Heart left ventricle (tissue), 13 donors: ENCODE results near the gene SIAH3.

Source experiments
- CTCF ChIP-seq, 12 donors: fragments of 200-600 bp; sonication (generic) in 4 of 12; IDR thresholded peaks; one replicate each; pipeline versions ENCODE4 v1.5.0 to v1.8.0; 2018 to 2022; ENCODE audit warnings: antibody characterized with exemption in 12 of 12, mild to moderate bottlenecking in 5 of 12
- POLR2A ChIP-seq, 2 donors: fragments of 450-650 bp; IDR thresholded peaks; one replicate each; pipeline ENCODE4 v1.6.1; 2017; ENCODE audit warnings: antibody characterized with exemption in 2 of 2, mild to moderate bottlenecking in 2 of 2, moderate library complexity in 2 of 2
- donor health status: ischemic (EF 13 %, LVEDD 7.1; RV severe dilation, severe dysfunction).
- donor health status: DM: no; HTN: yes; CAD: no.
- donor health status: DM: no; HTN: no; CAD: no.
- donor health status: ischemic (EF 25% LVEDD 6.9; RV normal size, moderate dysfunction).
- donor health status: ischemic (EF 25% LVEDD 5.7; RV mildly dilated, moderate dysfunction).
- donor health status: ischemic (EF 35%, LVEDD 5.7; RV mildly dilated, moderate dysfunction).
- donor health status: nonischemic (EF 11% LVEDD 7.7; RV severe dilation, severe dysfunction).
- donor health status: DM: yes; HTN: yes; CAD: no.
- donor health status: PGD.
- donor health status: ischemic (EF 29% LVEDD 5.4; RV normal size, mild dysfunction).
- donor health status: nonischemic (EF 23%, LVEDD 6.1; RV moderate dilation, normal function).

- no peak for TF ChIP-seq CTCF (IDR thresholded peaks at IDR 0.05)
- TF ChIP-seq POLR2A (IDR thresholded peaks at IDR 0.05) = no peak
Measured at GRCh38 chr13:45763419-45763818, 88.1 kb downstream of the SIAH3 start.
